Sigmoid colon (tissue), 4 donors: ENCODE data around the gene BOLA3.

Experiments
- CTCF ChIP-seq, 4 experiments: fragments of 450-650 bp in 3 of 4; fragments of 200-600 bp in 1 of 4; IDR thresholded peaks; one replicate each; pipeline ENCODE4 v1.5.1; 2016 to 2019; ENCODE audit warnings: antibody characterized with exemption in 4 of 4, mild to moderate bottlenecking in 3 of 4, moderate library complexity in 2 of 4
- EP300 ChIP-seq, 4 donors: sonication (generic); formaldehyde crosslinking; IDR thresholded peaks; one replicate each; pipeline ENCODE4 v1.6.1; 2017; ENCODE audit warnings: antibody characterized with exemption in 4 of 4
- POLR2A ChIP-seq, 2 donors: fragments of 450-650 bp; IDR thresholded peaks; one replicate each; pipeline ENCODE4 v1.6.1; 2016; ENCODE audit warnings: antibody characterized with exemption in 2 of 2, mild to moderate bottlenecking in 2 of 2, moderate library complexity in 2 of 2
- POLR2AphosphoS5 ChIP-seq, 4 donors: sonication (generic); formaldehyde crosslinking; IDR thresholded peaks; one replicate each; pipeline ENCODE4 v1.6.1; 2017; ENCODE audit warnings: antibody characterized with exemption in 4 of 4

GRCh38 chr2:74104839-74105238 is 42.9 kb downstream of the BOLA3 start:
- TF ChIP-seq CTCF (IDR thresholded peaks at IDR 0.05) (no peak), POLR2AphosphoS5 (IDR thresholded peaks at IDR 0.05) (no peak), POLR2A (IDR thresholded peaks at IDR 0.05) (no peak), EP300 (IDR thresholded peaks at IDR 0.05) (no peak)
